Esophagus squamous epithelium (tissue), 4 donors: ENCODE measurements around the gene CUL7.

Source experiments
- POLR2A ChIP-seq, 4 donors: fragments of 450-650 bp; IDR thresholded peaks; one replicate each; pipeline ENCODE4 v1.6.1; 2017; ENCODE audit warnings: antibody characterized with exemption in 4 of 4, mild to moderate bottlenecking in 4 of 4, moderate library complexity in 3 of 4
- TF ChIP-seq, protein P1 (sequence below), 6 experiments: fragments of 450-650 bp in 4 of 6; fragments of 200-600 bp in 2 of 6; sonication (generic) in 2 of 6; IDR thresholded peaks; one replicate each; pipeline ENCODE4 v1.5.1; 2016 to 2019; ENCODE audit warnings: antibody characterized with exemption in 6 of 6, mild to moderate bottlenecking in 4 of 6, moderate library complexity in 4 of 6

DNA sequence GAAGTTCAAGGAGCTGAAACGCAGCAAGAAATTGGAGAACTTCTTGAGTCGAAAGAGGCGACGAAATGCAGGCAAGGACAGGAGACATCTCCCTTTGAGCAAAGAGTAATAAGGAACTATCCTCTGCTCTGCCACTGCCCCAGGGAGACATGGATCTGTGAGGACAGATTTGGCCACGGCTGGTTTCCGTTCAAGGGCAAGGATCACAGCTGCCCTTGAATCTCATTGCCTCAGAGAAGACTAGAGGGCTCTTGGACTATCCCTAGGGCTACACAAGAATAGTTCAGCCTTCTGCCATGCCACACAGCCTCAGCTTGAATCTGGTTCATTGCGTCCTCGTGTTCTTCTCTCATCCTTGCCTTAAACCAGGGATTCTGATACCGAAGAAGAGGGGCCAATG, 24.5 kb downstream of the CUL7 start:
- TF ChIP-seq, protein P1, sequence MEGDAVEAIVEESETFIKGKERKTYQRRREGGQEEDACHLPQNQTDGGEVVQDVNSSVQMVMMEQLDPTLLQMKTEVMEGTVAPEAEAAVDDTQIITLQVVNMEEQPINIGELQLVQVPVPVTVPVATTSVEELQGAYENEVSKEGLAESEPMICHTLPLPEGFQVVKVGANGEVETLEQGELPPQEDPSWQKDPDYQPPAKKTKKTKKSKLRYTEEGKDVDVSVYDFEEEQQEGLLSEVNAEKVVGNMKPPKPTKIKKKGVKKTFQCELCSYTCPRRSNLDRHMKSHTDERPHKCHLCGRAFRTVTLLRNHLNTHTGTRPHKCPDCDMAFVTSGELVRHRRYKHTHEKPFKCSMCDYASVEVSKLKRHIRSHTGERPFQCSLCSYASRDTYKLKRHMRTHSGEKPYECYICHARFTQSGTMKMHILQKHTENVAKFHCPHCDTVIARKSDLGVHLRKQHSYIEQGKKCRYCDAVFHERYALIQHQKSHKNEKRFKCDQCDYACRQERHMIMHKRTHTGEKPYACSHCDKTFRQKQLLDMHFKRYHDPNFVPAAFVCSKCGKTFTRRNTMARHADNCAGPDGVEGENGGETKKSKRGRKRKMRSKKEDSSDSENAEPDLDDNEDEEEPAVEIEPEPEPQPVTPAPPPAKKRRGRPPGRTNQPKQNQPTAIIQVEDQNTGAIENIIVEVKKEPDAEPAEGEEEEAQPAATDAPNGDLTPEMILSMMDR (IDR thresholded peaks at IDR 0.05) = no peak
- TF ChIP-seq POLR2A (IDR thresholded peaks at IDR 0.05) = no peak
